Measurements from ENCODE around the gene GPS1.

The GPS1 gene

GRCh38 chr17:82051776-82052637 lies at the start of gene GPS1, which contains the start of gene RFNG:
Gene GPS1, plus strand, starts transcription at chr17:82051898. Its CDS starts 34 bp downstream, at chr17:82051932.
Gene RFNG, minus strand, starts transcription at chr17:82051811. Its CDS starts 45 bp downstream, at chr17:82051766.
- DNase-seq (peak; percentile 92), ATAC-seq (peak; percentile 76)

GRCh38 chr17:82003411-82004381 lies 48.0 kb upstream of the GPS1 start:
- peak; percentile 35 for DNase-seq
- ATAC-seq = peak; percentile 69

GRCh38 chr17:82004517-82005455 lies 46.9 kb upstream of the GPS1 start:
- no peak for ATAC-seq

GRCh38 chr17:82005701-82006348 lies 45.9 kb upstream of the GPS1 start:
- DNase-seq (no peak), ATAC-seq (no peak)

More at GRCh38 chr17:82004517-82005455, 46.9 kb upstream of the GPS1 start:
- no peak for DNase-seq

GRCh38 chr17:82006468-82007227 lies 45.0 kb upstream of the GPS1 start:
- no peak for DNase-seq
- no peak for ATAC-seq

- no peak for ATAC-seq
- no peak for DNase-seq
Observed at GRCh38 chr17:82007228-82007494, 44.5 kb upstream of the GPS1 start.

GRCh38 chr17:82007495-82008257 lies 44.0 kb upstream of the GPS1 start:
- ATAC-seq (no peak), DNase-seq (no peak)

- no peak for ATAC-seq
Observed at GRCh38 chr17:82008258-82008940, 43.3 kb upstream of the GPS1 start.

GRCh38 chr17:82008941-82009405 lies 42.7 kb upstream of the GPS1 start:
- ATAC-seq (no peak), DNase-seq (no peak)

More at GRCh38 chr17:82008258-82008940, 43.3 kb upstream of the GPS1 start:
- no peak for DNase-seq

- DNase-seq (no peak), ATAC-seq (peak; percentile 21)
Observed at GRCh38 chr17:82009413-82009812, 42.3 kb upstream of the GPS1 start.

- DNase-seq = no peak
- no peak for ATAC-seq
Observed at GRCh38 chr17:82010575-82011525, 40.8 kb upstream of the GPS1 start.

- no peak for ATAC-seq
- no peak for DNase-seq
Observed at GRCh38 chr17:82011617-82012187, 40.0 kb upstream of the GPS1 start.

GRCh38 chr17:82012261-82012639 lies 39.4 kb upstream of the GPS1 start:
- ATAC-seq (no peak), DNase-seq (no peak)

GRCh38 chr17:82012640-82013295 lies 38.9 kb upstream of the GPS1 start:
- ATAC-seq (no peak), DNase-seq (no peak)

- ATAC-seq (no peak), DNase-seq (no peak)
Observed at GRCh38 chr17:82013341-82013740, 38.4 kb upstream of the GPS1 start.

GRCh38 chr17:82013772-82014321 lies 37.9 kb upstream of the GPS1 start:
- ATAC-seq = no peak
- DNase-seq = no peak

- no peak for ATAC-seq
- DNase-seq = no peak
Observed at GRCh38 chr17:82014432-82014831, 37.3 kb upstream of the GPS1 start.

Data from stimulated activated naive CD8-positive, alpha-beta T cell treated with anti-CD3 and anti-CD28 coated beads, Interleukin-15, Interleukin-2, amounts not matched to agents 100 U/mL and 50 U/mL, for 24 hours (primary cell).